K562 (cell line): ENCODE results near the gene PLEKHA7. TPM values are rescaled to one million over a fixed set of nuclear protein-coding genes. Genes with fewer than 3 reads are reported as not detected.
A peak's percentile ranks its signal among the peaks of the same experiment; 100 is the strongest.

Source experiments
- ATAC-seq: fragments of 200-7000 bp; cut with Tn5 transposase; 3 replicates; pipeline ENCODE4 v1.9.1; 2020; ENCODE audit warnings: moderate library complexity
- BruUV-seq: library from RNA; stranded (reverse); fragments of 400-500 nt; replicated peaks from 2 replicates; lab custom pipeline; 2021; lab: Mats Ljungman, UMichigan
- CTCF ChIA-PET: fragments of 300-600 bp; formaldehyde crosslinking; extraction: SDS; loops from one replicate; lab custom pipeline; 2021; ENCODE audit warnings: low intra/inter-chr PET ratio; lab: Yijun Ruan, JAX
- POLR2A ChIA-PET: fragments of 300-600, 350-650 bp; sonication (Branson Sonifier 250); formaldehyde crosslinking; extraction: SDS; loops from one replicate; lab custom pipeline; 2021; ENCODE audit warnings: antibody characterized with exemption, inconsistent platforms; lab: Yijun Ruan, JAX
- DNase-seq, 4 experiments: peaks; one replicate each; pipeline versions ENCODE4 v3.0.0 to v3.0.0-alpha.2; 2011 to 2018; ENCODE audit warnings: low spot score in 3 of 4, mixed read lengths in 3 of 4; ENCODE audit errors: extremely low read depth in 1 of 4
- FAIRE-seq: peaks from 2 replicates; lab custom pipeline; 2011; peaks lifted over from hg19 to GRCh38; lab: Jason Lieb, UNC
- H2AFZ ChIP-seq: 2 replicates; pipeline ENCODE4 v1.6.0; 2011; ENCODE audit warnings: low read depth, low read length, control low read depth, inconsistent platforms
- H3K27ac ChIP-seq: fragments of 200-600 bp; 3 replicates; pipeline ENCODE4 v1.8.0; 2011; ENCODE audit warnings: low read depth, mild to moderate bottlenecking, control low read depth, inconsistent platforms, low read length, moderate library complexity, mixed read lengths; ENCODE audit errors: extremely low read depth
- H3K27me3 ChIP-seq, 2 experiments: fragments of 300-600 bp in 1 of 2; 2 replicates in 1 of 2; 3 replicates in 1 of 2; pipeline versions ENCODE4 v1.6.0 to v1.8.0; 2011; ENCODE audit warnings: inconsistent platforms in 2 of 2, low read length in 2 of 2, mild to moderate bottlenecking in 1 of 2, mixed read lengths in 1 of 2, moderate library complexity in 1 of 2; ENCODE audit not compliant: control insufficient read depth in 2 of 2, insufficient read depth in 2 of 2
- H3K36me3 ChIP-seq: fragments of 300-600 bp; 3 replicates; pipeline ENCODE4 v1.8.0; 2011; ENCODE audit warnings: mild to moderate bottlenecking, low read length, inconsistent platforms; ENCODE audit not compliant: control insufficient read depth, insufficient read depth
- H3K4me1 ChIP-seq, 2 experiments: fragments of 200-600 bp in 1 of 2; replicated peaks in 1 of 2; 2 replicates in 1 of 2; 3 replicates in 1 of 2; pipeline versions ENCODE4 v1.5.1 to v1.8.0; 2011; ENCODE audit warnings: inconsistent platforms in 2 of 2, low read length in 2 of 2, mild to moderate bottlenecking in 1 of 2, mixed read lengths in 1 of 2, moderate library complexity in 1 of 2; ENCODE audit not compliant: control insufficient read depth in 2 of 2, insufficient read depth in 2 of 2
- H3K4me2 ChIP-seq: 2 replicates; pipeline ENCODE4 v1.6.1; 2011; ENCODE audit warnings: low read length, control low read depth, inconsistent platforms, mixed read lengths; ENCODE audit not compliant: insufficient read depth
- H3K4me3 ChIP-seq: fragments of 200-600 bp; sonication (generic), shearing (Covaris generic); 2 replicates; pipeline ENCODE4 v1.5.1; 2016; ENCODE audit warnings: control low read depth, inconsistent platforms
- H3K79me2 ChIP-seq: fragments of 200-600 bp; 3 replicates; pipeline ENCODE4 v1.8.0; 2011; ENCODE audit warnings: low read length, inconsistent platforms; ENCODE audit not compliant: control insufficient read depth, insufficient read depth
- H3K9ac ChIP-seq, 2 experiments: 2 replicates each; pipeline versions ENCODE4 v1.6.0 to v1.6.1; 2011; ENCODE audit warnings: low read depth in 2 of 2, low read length in 2 of 2, control low read depth in 1 of 2, inconsistent platforms in 1 of 2, mild to moderate bottlenecking in 1 of 2, mixed read lengths in 1 of 2; ENCODE audit not compliant: insufficient read depth in 1 of 2
- H3K9me1 ChIP-seq: one replicate; pipeline ENCODE4 v1.6.0; 2011; ENCODE audit warnings: inconsistent platforms, mild to moderate bottlenecking, low read length, moderate library complexity; ENCODE audit not compliant: control insufficient read depth, insufficient read depth
- H3K9me3 ChIP-seq: replicated peaks from 2 replicates; pipeline ENCODE4 v1.5.1; 2011; ENCODE audit warnings: low read depth, low read length, inconsistent platforms; ENCODE audit not compliant: control insufficient read depth, insufficient read depth
- H4K20me1 ChIP-seq: replicated peaks from 2 replicates; pipeline ENCODE4 v1.6.1; 2011; ENCODE audit warnings: low read length, inconsistent platforms, mixed read lengths; ENCODE audit not compliant: control insufficient read depth, insufficient read depth
- HDAC1 ChIP-seq, 2 experiments: fragments of 450-650 bp; IDR thresholded peaks; 2 replicates each; pipeline ENCODE4 v1.6.1; 2016 to 2017; ENCODE audit warnings: inconsistent platforms in 1 of 2, mild to moderate bottlenecking in 1 of 2, moderate library complexity in 1 of 2
- HDGF ChIP-seq: fragments of 450-650 bp; IDR thresholded peaks from 2 replicates; pipeline ENCODE4 v1.6.1; 2016
- HNRNPH1 ChIP-seq: fragments of 200-400 bp; formaldehyde crosslinking; optimal IDR thresholded peaks from 2 replicates; pipeline ENCODE3; 2017; ENCODE audit warnings: low read depth, mild to moderate bottlenecking, low read length, moderate library complexity
- KLF16 ChIP-seq: IDR thresholded peaks from 2 replicates; pipeline ENCODE4 v1.6.1; 2016; ENCODE audit warnings: antibody characterized with exemption
- NCOA4 ChIP-seq: fragments of 450-650 bp; IDR thresholded peaks from 2 replicates; pipeline ENCODE4 v1.6.1; 2018; ENCODE audit warnings: mild to moderate bottlenecking; ENCODE audit not compliant: partially characterized antibody
- NFIC ChIP-seq: fragments of 450-650 bp; IDR thresholded peaks from 2 replicates; pipeline ENCODE4 v1.6.1; 2017; ENCODE audit warnings: mild to moderate bottlenecking, inconsistent platforms
- NFRKB ChIP-seq: fragments of 450-650 bp; IDR thresholded peaks from 2 replicates; pipeline ENCODE4 v1.6.1; 2016; ENCODE audit warnings: low read depth
- SREBF2 ChIP-seq: sonication (generic); formaldehyde crosslinking; IDR thresholded peaks from 2 replicates; pipeline ENCODE4 v1.4.0; 2020; ENCODE audit warnings: mild to moderate bottlenecking, missing genetic modification reagents
- ZNF175 ChIP-seq: fragments of 200-800 bp; sonication (Bioruptor generic); IDR thresholded peaks from 2 replicates; pipeline ENCODE4 v1.6.1; 2016; ENCODE audit warnings: low read depth, mild to moderate bottlenecking, missing genetic modification characterization, missing compliant biosample characterization
- WGBS: fragments of 100-300 bp; shearing (Covaris generic); methylation state at CpG from one replicate; pipeline ENCODE4 v1.1.6; 2016; ENCODE audit warnings: low coverage, mixed read lengths; ENCODE audit not compliant: insufficient coverage; ENCODE audit errors: missing lambda C conversion rate; 5-methylcytosine and 5-hydroxymethylcytosine counted together
- in situ Hi-C: fragments of 300-500 bp; cut with MboI; formaldehyde crosslinking; loops from 4 replicates; pipeline ENCODE4 v1.15.0; 2018; ENCODE audit warnings: inconsistent platforms, mixed read lengths
- intact Hi-C: fragments of 100-400 bp; cut with micrococcal nuclease; formaldehyde crosslinking; loops from 2 replicates; pipeline ENCODE4 v1.14.2; 2022
- polyA plus RNA-seq, 8 experiments: library from polyadenylated mRNA; depleted of rRNA in 4 of 8; stranded (reverse) in 5 of 8; unstranded in 3 of 8; fragments of >200 nt; fragmentation: Nextera tagmentation in 2 of 8; fragmentation: Illumina TruSeq in 1 of 8; extraction: Ambion mirVana in 2 of 8; extraction: Trizol in 1 of 8; gene quantifications; 2 replicates each; pipeline versions ENCODE4 v1.2.1 to v1.2.3, GENCODE V29; 2011 to 2014; ENCODE audit warnings: inconsistent platforms in 1 of 8, missing spikeins in 1 of 8
- total RNA-seq, 7 experiments: library from RNA; depleted of rRNA in 6 of 7; stranded (reverse); fragments of >200 nt in 6 of 7; fragmentation: Illumina TruSeq in 2 of 7; extraction: Trizol in 2 of 7; gene quantifications; 2 replicates each; pipeline versions ENCODE4 v1.2.1 to v1.2.3, GENCODE V29; 2011 to 2021; ENCODE audit warnings: low replicate concordance in 1 of 7
- TF ChIP-seq, protein P1 (sequence below): fragments of 250-450 bp; sonication (Bioruptor Pico); IDR thresholded peaks from 2 replicates; pipeline ENCODE4 v1.5.0; 2021; ENCODE audit warnings: mild to moderate bottlenecking, moderate library complexity

PLEKHA7 gene
- total and polyA plus RNA-seq, 9 of the 15 experiments (the other 6 are each of a cell fraction or from before 2014, with no cell fraction given) = 0.06 to 0.77 (median 0.20) TPM; not detected in 1

- intact Hi-C loops (no loop called here), in situ Hi-C loops (no loop called here)
- no peak overlapping the region for H3K27ac ChIP-seq
- H3K9me1 ChIP-seq = no peaks in the 10 kb centered on the region
- BruUV-seq = no TSS peak
- DNase-seq (no peak), FAIRE-seq (no peak), ATAC-seq (no peak)
- no peaks in the 10 kb centered on the region for H3K79me2 ChIP-seq
- H3K4me3 ChIP-seq = no peak overlapping the region
- TF ChIP-seq ZNF175 (CRISPR knock-in tag) (no peak), NFIC (peak; percentile 13; the same call in 1 of the 2 replicates)
- H3K27me3 ChIP-seq = peaks cover 60 to 67% of the 10 kb centered on the region in 2 experiments
- WGBS = 4% methylated on average over 11 of the region's 11 CpGs
- H3K9ac ChIP-seq = no peak overlapping the region
- no peak overlapping the region for H2AFZ ChIP-seq
- H3K36me3 ChIP-seq = no peaks in the 10 kb centered on the region
- ChIA-PET CTCF (no interaction called here), POLR2A (interaction anchor here (1.0 kb wide), 1 partner anchor 8 kb away, joined by 4 read pairs; no protein-coding TSS in a partner anchor)
- H3K4me2 ChIP-seq = no peak overlapping the region
- H3K9me3 ChIP-seq = no peaks in the 10 kb centered on the region
- no peaks in the 10 kb centered on the region for H4K20me1 ChIP-seq
- no peaks in the 10 kb centered on the region; a peak in 1 of 5 replicates for H3K4me1 ChIP-seq
These were observed 207.4 kb downstream of the PLEKHA7 start for GRCh38 chr11:16806791-16807190.

GRCh38 chr11:16805938-16806337 is 208.3 kb downstream of the PLEKHA7 start:
- Histone ChIP-seq H3K36me3 (no peaks in the 10 kb centered on the region), H3K27ac (no peak overlapping the region), H3K9me1 (no peaks in the 10 kb centered on the region), H3K4me1 (no peaks in the 10 kb centered on the region; a peak in 1 of 5 replicates), H3K4me2 (no peak overlapping the region), H3K27me3 (peaks cover 61 to 67% of the 10 kb centered on the region in 2 experiments), H3K79me2 (no peaks in the 10 kb centered on the region), H3K9ac (no peak overlapping the region), H2AFZ (no peak overlapping the region), H3K9me3 (no peaks in the 10 kb centered on the region), H3K4me3 (no peak overlapping the region), H4K20me1 (no peaks in the 10 kb centered on the region)
- FAIRE-seq (no peak), DNase-seq (no peak), ATAC-seq (no peak)
- WGBS = 1% methylated on average over 8 of the region's 8 CpGs
- BruUV-seq = no TSS peak
- POLR2A ChIA-PET = interaction anchor here (0.7 to 1.0 kb wide), 2 partner anchors 9 to 56 kb away, joined by 3 to 4 read pairs; no protein-coding TSS in a partner anchor
- intact Hi-C loops = no loop called here
- in situ Hi-C loops = no loop called here
- CTCF ChIA-PET = no interaction called here
- no peak for TF ChIP-seq NCOA4
- TF ChIP-seq, protein P1, sequence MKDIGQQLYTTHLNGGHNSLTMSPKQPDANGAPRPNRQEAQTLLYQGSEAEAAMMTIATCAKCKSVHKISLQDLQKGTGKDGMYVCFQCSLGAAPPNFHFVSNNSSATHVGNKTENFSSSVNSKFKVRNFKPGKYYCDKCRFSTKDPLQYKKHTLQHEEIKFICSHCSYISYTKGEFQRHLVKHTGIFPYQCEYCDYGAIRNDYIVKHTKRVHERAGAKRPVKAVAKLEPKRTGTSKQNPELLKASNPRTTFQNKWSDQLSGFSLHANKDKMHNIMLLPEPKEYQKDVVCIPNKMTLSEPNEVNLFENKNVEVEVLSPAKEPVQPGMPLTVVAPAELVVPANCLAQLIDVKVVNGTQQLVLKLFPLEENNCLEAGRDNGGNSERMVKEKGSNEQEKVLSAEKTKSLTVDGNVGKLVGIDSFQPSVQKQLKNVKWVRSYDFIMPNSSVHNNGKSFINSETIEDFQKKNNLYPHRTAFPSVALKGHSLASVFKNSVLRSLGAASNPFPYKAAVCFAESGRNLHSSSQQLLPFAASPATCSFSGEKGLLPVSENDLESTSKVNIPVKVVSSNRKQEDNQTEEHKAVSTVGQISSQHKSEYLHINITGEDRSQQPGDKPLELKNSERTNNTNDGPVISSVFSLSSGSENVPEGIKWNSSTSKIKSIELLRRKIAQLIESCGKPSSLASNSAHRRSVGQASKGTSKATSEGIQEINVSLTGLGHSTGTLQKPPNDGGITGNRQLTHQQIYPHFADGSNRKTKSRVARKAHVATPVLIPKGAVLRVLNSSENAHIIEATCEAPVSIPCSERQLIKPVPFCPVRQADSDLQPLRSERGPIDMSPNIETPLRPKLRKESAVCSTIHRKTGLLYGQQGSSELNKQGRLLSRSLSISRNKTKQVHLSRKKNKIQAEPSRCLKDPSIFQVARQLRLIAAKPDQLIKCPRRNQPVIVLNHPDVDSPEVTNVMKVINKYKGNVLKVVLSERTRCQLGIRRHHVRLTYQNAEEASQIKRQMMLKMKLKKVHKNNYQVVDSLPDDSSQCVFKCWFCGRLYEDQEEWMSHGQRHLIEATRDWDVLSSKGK = no peak
- TF ChIP-seq HDGF = no peak
- TF ChIP-seq HDAC1 (IDR thresholded peaks at IDR 0.05) = no peak
- no peak for TF ChIP-seq HNRNPH1
- no peak for TF ChIP-seq NFRKB
- no peak for TF ChIP-seq SREBF2 (CRISPR knock-in tag)
- TF ChIP-seq KLF16 = no peak
